ENCODE measurements around the gene SDK2. TPM values are rescaled to one million over a fixed set of nuclear protein-coding genes. Genes with fewer than 3 reads are reported as not detected.

SDK2 gene
- total and polyA plus RNA-seq, 7 experiments from 2014 or later = 0.64 to 14.1 (median 8.2) TPM

- POLR2A ChIA-PET = interaction anchor here (0.7 kb wide), 1 partner anchor 48 kb away, joined by 3 read pairs; no protein-coding TSS in a partner anchor
- peaks cover 0 to 17% (median 0%) of the 10 kb centered on the region in 3 experiments for H3K36me3 ChIP-seq (ENCODE audit: control insufficient read depth in 2 of 3, insufficient read depth in 3 of 3, low read length in 3 of 3)
- CTCF ChIA-PET = interaction anchor here (0.5 to 1.1 kb wide), 4 partner anchors 21 to 749 kb away, joined by 3 read pairs; no protein-coding TSS in a partner anchor
- H3K36me3 Mint-ChIP-seq = peaks cover 0 to 18% (median 4%) of the 10 kb centered on the region in 5 donors
- H3K27ac ChIP-seq (ENCODE audit: low read depth, low read length) = no peak overlapping the region
- no peak overlapping the region for H3K4me3 Mint-ChIP-seq
- H3K4me1 Mint-ChIP-seq = peaks cover 0 to 17% (median 15%) of the 10 kb centered on the region in 7 donors
- H3K27me3 Mint-ChIP-seq = peaks cover 0 to 2% (median 0%) of the 10 kb centered on the region in 5 donors
- intact Hi-C loops (cut with micrococcal nuclease) = loop anchor here in 1 of 2 donors (5.0 kb wide), 1 partner anchor 570 kb away; no protein-coding TSS in a partner anchor
- ATAC-seq = no peak
- no peaks in the 10 kb centered on the region for H3K4me1 ChIP-seq (ENCODE audit: control insufficient read depth in 2 of 2, insufficient read depth in 2 of 2, low read length in 2 of 2)
- H3K27ac Mint-ChIP-seq = no peak overlapping the region
- DNase-seq = no peak
- no peaks in the 10 kb centered on the region for H3K9me3 Mint-ChIP-seq
- no peaks in the 10 kb centered on the region for H3K9me3 ChIP-seq (ENCODE audit: control insufficient read depth in 2 of 3, low read length in 3 of 3)
- no peaks in the 10 kb centered on the region for H3K27me3 ChIP-seq (ENCODE audit: control insufficient read depth in 2 of 2, insufficient read depth in 2 of 2, low read length in 2 of 2)
- H3K4me3 ChIP-seq (ENCODE audit: low read length) = no peak overlapping the region
These were observed 217.0 kb downstream of the SDK2 start for GRCh38 chr17:73427198-73427597.

- no peaks in the 10 kb centered on the region for H3K9me3 Mint-ChIP-seq
- intact Hi-C loops (cut with micrococcal nuclease) = no loop called here
These were observed 219.7 kb downstream of the SDK2 start for GRCh38 chr17:73424571-73424970.

GRCh38 chr17:73423806-73424205 is 220.4 kb downstream of the SDK2 start:
- intact Hi-C loops (cut with micrococcal nuclease) = no loop called here
- H3K4me1 ChIP-seq (ENCODE audit: control insufficient read depth in 2 of 2, insufficient read depth in 2 of 2, low read length in 2 of 2) = no peaks in the 10 kb centered on the region
- peaks cover 0 to 32% (median 0%) of the 10 kb centered on the region in 3 experiments for H3K36me3 ChIP-seq (ENCODE audit: control insufficient read depth in 2 of 3, insufficient read depth in 3 of 3, low read length in 3 of 3)
- H3K4me1 Mint-ChIP-seq = no peaks in the 10 kb centered on the region
- DNase-seq (no peak), ATAC-seq (no peak)
- H3K27ac ChIP-seq (ENCODE audit: low read depth, low read length) = no peak overlapping the region
- H3K27ac Mint-ChIP-seq = no peak overlapping the region
- H3K9me3 ChIP-seq (ENCODE audit: control insufficient read depth in 2 of 3, low read length in 3 of 3) = no peaks in the 10 kb centered on the region
- ChIA-PET POLR2A (no interaction called here), CTCF (interaction anchor here (0.6 kb wide), 1 partner anchor 757 kb away, joined by 3 read pairs; no protein-coding TSS in a partner anchor)
- H3K4me3 ChIP-seq (ENCODE audit: low read length) = no peak overlapping the region
- no peaks in the 10 kb centered on the region for H3K27me3 ChIP-seq (ENCODE audit: control insufficient read depth in 2 of 2, insufficient read depth in 2 of 2, low read length in 2 of 2)
- H3K9me3 Mint-ChIP-seq = no peaks in the 10 kb centered on the region
- H3K36me3 Mint-ChIP-seq = peaks cover 0 to 40% (median 6%) of the 10 kb centered on the region in 5 donors
- no peaks in the 10 kb centered on the region for H3K27me3 Mint-ChIP-seq
- H3K4me3 Mint-ChIP-seq = peak overlapping the region in 1 of 10 donors; percentile 39

More at GRCh38 chr17:73424571-73424970, 219.7 kb downstream of the SDK2 start:
- Histone ChIP-seq H3K36me3 (ENCODE audit: control insufficient read depth in 2 of 3, insufficient read depth in 3 of 3, low read length in 3 of 3) (peaks cover 0 to 28% (median 0%) of the 10 kb centered on the region in 3 experiments), H3K9me3 (ENCODE audit: control insufficient read depth in 2 of 3, low read length in 3 of 3) (no peaks in the 10 kb centered on the region), H3K27me3 (ENCODE audit: control insufficient read depth in 2 of 2, insufficient read depth in 2 of 2, low read length in 2 of 2) (no peaks in the 10 kb centered on the region), H3K4me1 (ENCODE audit: control insufficient read depth in 2 of 2, insufficient read depth in 2 of 2, low read length in 2 of 2) (no peaks in the 10 kb centered on the region), H3K27ac (ENCODE audit: low read depth, low read length) (no peak overlapping the region), H3K4me3 (ENCODE audit: low read length) (no peak overlapping the region)
- H3K27ac Mint-ChIP-seq = no peak overlapping the region
- peaks cover 0 to 5% (median 3%) of the 10 kb centered on the region in 7 donors for H3K4me1 Mint-ChIP-seq
- H3K27me3 Mint-ChIP-seq = peaks cover 0 to 2% (median 0%) of the 10 kb centered on the region in 5 donors
- POLR2A ChIA-PET = no interaction called here
- ATAC-seq (no peak), DNase-seq (no peak)
- CTCF ChIA-PET = no interaction called here
- H3K4me3 Mint-ChIP-seq = no peak overlapping the region
- peaks cover 0 to 36% (median 9%) of the 10 kb centered on the region in 5 donors for H3K36me3 Mint-ChIP-seq

GRCh38 chr17:73423159-73423715 is 221.0 kb downstream of the SDK2 start:
- CTCF ChIA-PET = interaction anchor here (0.6 kb wide), 1 partner anchor 758 kb away, joined by 3 read pairs; no protein-coding TSS in a partner anchor
- peaks cover 0 to 35% (median 0%) of the 10 kb centered on the region in 3 experiments for H3K36me3 ChIP-seq (ENCODE audit: control insufficient read depth in 2 of 3, insufficient read depth in 3 of 3, low read length in 3 of 3)
- no peaks in the 10 kb centered on the region for H3K27me3 Mint-ChIP-seq
- H3K9me3 ChIP-seq (ENCODE audit: control insufficient read depth in 2 of 3, low read length in 3 of 3) = no peaks in the 10 kb centered on the region
- H3K4me3 ChIP-seq (ENCODE audit: low read length) = no peak overlapping the region
- no peak overlapping the region for H3K27ac ChIP-seq (ENCODE audit: low read depth, low read length)
- intact Hi-C loops (cut with micrococcal nuclease) = no loop called here
- no peak overlapping the region for H3K27ac Mint-ChIP-seq
- H3K4me3 Mint-ChIP-seq = no peak overlapping the region
- H3K4me1 ChIP-seq (ENCODE audit: control insufficient read depth in 2 of 2, insufficient read depth in 2 of 2, low read length in 2 of 2) = no peaks in the 10 kb centered on the region
- peaks cover 0 to 44% (median 6%) of the 10 kb centered on the region in 5 donors for H3K36me3 Mint-ChIP-seq
- ATAC-seq (no peak), DNase-seq (no peak)
- H3K4me1 Mint-ChIP-seq = no peaks in the 10 kb centered on the region
- H3K9me3 Mint-ChIP-seq = no peaks in the 10 kb centered on the region
- no peaks in the 10 kb centered on the region for H3K27me3 ChIP-seq (ENCODE audit: control insufficient read depth in 2 of 2, insufficient read depth in 2 of 2, low read length in 2 of 2)
- POLR2A ChIA-PET = no interaction called here

GRCh38 chr17:73422121-73422520 is 222.1 kb downstream of the SDK2 start:
- no peak overlapping the region for H3K4me3 Mint-ChIP-seq
- no peaks in the 10 kb centered on the region for H3K27me3 Mint-ChIP-seq
- CTCF ChIA-PET = interaction anchor here (0.7 kb wide), 1 partner anchor 435 kb away, joined by 7 read pairs; no protein-coding TSS in a partner anchor
- Histone ChIP-seq H3K36me3 (ENCODE audit: control insufficient read depth in 2 of 3, insufficient read depth in 3 of 3, low read length in 3 of 3) (peaks cover 0 to 35% (median 0%) of the 10 kb centered on the region in 3 experiments), H3K27ac (ENCODE audit: low read depth, low read length) (no peak overlapping the region), H3K4me1 (ENCODE audit: control insufficient read depth in 2 of 2, insufficient read depth in 2 of 2, low read length in 2 of 2) (no peaks in the 10 kb centered on the region), H3K4me3 (ENCODE audit: low read length) (no peak overlapping the region), H3K9me3 (ENCODE audit: control insufficient read depth in 2 of 3, low read length in 3 of 3) (no peaks in the 10 kb centered on the region), H3K27me3 (ENCODE audit: control insufficient read depth in 2 of 2, insufficient read depth in 2 of 2, low read length in 2 of 2) (no peaks in the 10 kb centered on the region)
- POLR2A ChIA-PET = no interaction called here
- no peaks in the 10 kb centered on the region for H3K4me1 Mint-ChIP-seq
- H3K36me3 Mint-ChIP-seq = peaks cover 0 to 46% (median 6%) of the 10 kb centered on the region in 5 donors
- ATAC-seq (no peak), DNase-seq (no peak)
- no peak overlapping the region for H3K27ac Mint-ChIP-seq
- no peaks in the 10 kb centered on the region for H3K9me3 Mint-ChIP-seq
- intact Hi-C loops (cut with micrococcal nuclease) = no loop called here

GRCh38 chr17:73420897-73421296 is 223.3 kb downstream of the SDK2 start:
- CTCF ChIA-PET = interaction anchor here (0.9 kb wide), 1 partner anchor 10 kb away, joined by 3 read pairs; no protein-coding TSS in a partner anchor
- no peaks in the 10 kb centered on the region for H3K9me3 Mint-ChIP-seq

More at GRCh38 chr17:73420897-73421296, 223.3 kb downstream of the SDK2 start:
- peaks cover 0 to 35% (median 0%) of the 10 kb centered on the region in 3 experiments for H3K36me3 ChIP-seq (ENCODE audit: control insufficient read depth in 2 of 3, insufficient read depth in 3 of 3, low read length in 3 of 3)
- intact Hi-C loops (cut with micrococcal nuclease) = no loop called here
- DNase-seq (no peak), ATAC-seq (no peak)
- Mint-ChIP-seq H3K27ac (peak overlapping the region in 1 of 9 donors; percentile 29), H3K36me3 (peaks cover 0 to 46% (median 6%) of the 10 kb centered on the region in 5 donors), H3K27me3 (no peaks in the 10 kb centered on the region), H3K4me3 (no peak overlapping the region), H3K4me1 (no peaks in the 10 kb centered on the region)
- H3K4me3 ChIP-seq (ENCODE audit: low read length) = no peak overlapping the region
- H3K27ac ChIP-seq (ENCODE audit: low read depth, low read length) = no peak overlapping the region
- POLR2A ChIA-PET = no interaction called here
- no peaks in the 10 kb centered on the region for H3K4me1 ChIP-seq (ENCODE audit: control insufficient read depth in 2 of 2, insufficient read depth in 2 of 2, low read length in 2 of 2)
- H3K9me3 ChIP-seq (ENCODE audit: control insufficient read depth in 2 of 3, low read length in 3 of 3) = no peaks in the 10 kb centered on the region
- H3K27me3 ChIP-seq (ENCODE audit: control insufficient read depth in 2 of 2, insufficient read depth in 2 of 2, low read length in 2 of 2) = no peaks in the 10 kb centered on the region

Data from naive thymus-derived CD4-positive, alpha-beta T cell (primary cell).